ENCODE data around the gene TGM4.

GRCh38 chr3:44961888-44962287 is 87.5 kb downstream of the TGM4 start:
- TF ChIP-seq EZH2 (IDR thresholded peaks at IDR 0.05; ENCODE audit: insufficient read depth, poor library complexity, severe bottlenecking) (no peak), EZH2phosphoT487 (IDR thresholded peaks at IDR 0.05; ENCODE audit: insufficient read depth, low read depth) (no peak)
